Stimulated activated memory B cell treated with anti-CD40 and anti-IgM and Interleukin-4, amounts not matched to agents 10 μg/mL and 1 μg/mL and 100 μg/mL, for 72 hours (primary cell): ENCODE data around the gene WDR49.
"Not testable (repeated sequence)": the region's sequence is repeated elsewhere in the genome, so short reads cannot be mapped to it uniquely, and the experiment has no call there.

Source experiments
- ATAC-seq: fragments of 150-1000 bp; cut with Tn5 transposase; 2 replicates; pipeline ENCODE4 v1.10.0; 2021
- H3K27ac Mint-ChIP-seq: one replicate; pipeline ENCODE4 v1.8.0; 2022; ENCODE audit warnings: mild to moderate bottlenecking, mixed read lengths
- H3K27me3 Mint-ChIP-seq: one replicate; pipeline ENCODE4 v1.8.0; 2022; ENCODE audit warnings: mixed read lengths
- H3K36me3 Mint-ChIP-seq: one replicate; pipeline ENCODE4 v1.8.0; 2022; ENCODE audit warnings: mixed read lengths
- H3K4me1 Mint-ChIP-seq: one replicate; pipeline ENCODE4 v1.8.0; 2022; ENCODE audit warnings: mixed read lengths
- H3K4me3 Mint-ChIP-seq: one replicate; pipeline ENCODE4 v1.8.0; 2022; ENCODE audit warnings: mild to moderate bottlenecking, moderate library complexity, mixed read lengths
- H3K9me3 Mint-ChIP-seq: one replicate; pipeline ENCODE4 v1.8.0; 2022; ENCODE audit warnings: mixed read lengths

Gene WDR49

GRCh38 chr3:167653155-167653554 lies 587 bp downstream of the WDR49 start:
- Mint-ChIP-seq H3K4me1 (peaks cover 8% of the 10 kb centered on the region), H3K27me3 (no peaks in the 10 kb centered on the region), H3K9me3 (no peaks in the 10 kb centered on the region), H3K27ac (peak overlapping the region; percentile 8), H3K4me3 (no peak overlapping the region), H3K36me3 (no peaks in the 10 kb centered on the region)
- no peak for ATAC-seq

GRCh38 chr3:167651826-167652225 lies 1.9 kb downstream of the WDR49 start:
- no peak overlapping the region for H3K27ac Mint-ChIP-seq
- no peak for ATAC-seq
- no peaks in the 10 kb centered on the region for H3K36me3 Mint-ChIP-seq
- no peak overlapping the region for H3K4me3 Mint-ChIP-seq
- peaks cover 8% of the 10 kb centered on the region for H3K4me1 Mint-ChIP-seq
- no peaks in the 10 kb centered on the region for H3K9me3 Mint-ChIP-seq
- no peaks in the 10 kb centered on the region for H3K27me3 Mint-ChIP-seq

- no peak for ATAC-seq
- no peak overlapping the region for H3K27ac Mint-ChIP-seq
Measured at GRCh38 chr3:167650459-167650858, 3.3 kb downstream of the WDR49 start.

GRCh38 chr3:167649746-167650145 lies 4.0 kb downstream of the WDR49 start:
- Mint-ChIP-seq H3K27ac (no peak overlapping the region), H3K9me3 (peaks cover 7% of the 10 kb centered on the region), H3K4me3 (no peak overlapping the region), H3K27me3 (peaks cover 11% of the 10 kb centered on the region), H3K4me1 (peaks cover 8% of the 10 kb centered on the region), H3K36me3 (peaks cover 7% of the 10 kb centered on the region)
- ATAC-seq: no peak

More at GRCh38 chr3:167650459-167650858, 3.3 kb downstream of the WDR49 start:
- Mint-ChIP-seq H3K27me3 (peaks cover 8% of the 10 kb centered on the region), H3K4me1 (peaks cover 8% of the 10 kb centered on the region), H3K36me3 (peaks cover 6% of the 10 kb centered on the region), H3K4me3 (no peak overlapping the region), H3K9me3 (peaks cover 6% of the 10 kb centered on the region)

GRCh38 chr3:167644611-167645010 lies 9.1 kb downstream of the WDR49 start:
- H3K4me1 Mint-ChIP-seq: no peaks in the 10 kb centered on the region
- no peak overlapping the region for H3K4me3 Mint-ChIP-seq
- ATAC-seq: no peak
- H3K36me3 Mint-ChIP-seq: peaks cover 7% of the 10 kb centered on the region
- peaks cover 37% of the 10 kb centered on the region for H3K27me3 Mint-ChIP-seq
- H3K27ac Mint-ChIP-seq: no peak overlapping the region
- H3K9me3 Mint-ChIP-seq: peaks cover 12% of the 10 kb centered on the region

GRCh38 chr3:167631471-167631870 lies 22.3 kb downstream of the WDR49 start:
- H3K27ac Mint-ChIP-seq: no peak overlapping the region
- no peaks in the 10 kb centered on the region for H3K9me3 Mint-ChIP-seq
- no peak overlapping the region for H3K4me3 Mint-ChIP-seq
- H3K4me1 Mint-ChIP-seq: no peaks in the 10 kb centered on the region
- ATAC-seq: no peak
- no peaks in the 10 kb centered on the region for H3K27me3 Mint-ChIP-seq
- H3K36me3 Mint-ChIP-seq: no peaks in the 10 kb centered on the region

- no peak overlapping the region for H3K27ac Mint-ChIP-seq
Measured at GRCh38 chr3:167626490-167626889, 27.3 kb downstream of the WDR49 start.

GRCh38 chr3:167615030-167615429 lies 38.7 kb downstream of the WDR49 start:
- H3K4me3 Mint-ChIP-seq: no peak overlapping the region
- H3K36me3 Mint-ChIP-seq: no peaks in the 10 kb centered on the region
- H3K27ac Mint-ChIP-seq: no peak overlapping the region
- no peaks in the 10 kb centered on the region for H3K4me1 Mint-ChIP-seq
- ATAC-seq: no peak
- peaks cover 13% of the 10 kb centered on the region for H3K27me3 Mint-ChIP-seq
- no peaks in the 10 kb centered on the region for H3K9me3 Mint-ChIP-seq

More at GRCh38 chr3:167626490-167626889, 27.3 kb downstream of the WDR49 start:
- ATAC-seq: no peak
- Mint-ChIP-seq H3K36me3 (no peaks in the 10 kb centered on the region), H3K4me1 (no peaks in the 10 kb centered on the region), H3K27me3 (no peaks in the 10 kb centered on the region), H3K9me3 (no peaks in the 10 kb centered on the region), H3K4me3 (no peak overlapping the region)

- H3K36me3 Mint-ChIP-seq, H3K9me3 Mint-ChIP-seq, H3K4me3 Mint-ChIP-seq, H3K27ac Mint-ChIP-seq, ATAC-seq, H3K4me1 Mint-ChIP-seq: not testable (repeated sequence)
- peaks cover 13% of the 10 kb centered on the region for H3K27me3 Mint-ChIP-seq
Measured at GRCh38 chr3:167614196-167614595, 39.5 kb downstream of the WDR49 start.

GRCh38 chr3:167611718-167612117 lies 42.0 kb downstream of the WDR49 start:
- Mint-ChIP-seq H3K36me3 (no peaks in the 10 kb centered on the region), H3K27ac (no peak overlapping the region), H3K9me3 (no peaks in the 10 kb centered on the region), H3K27me3 (peaks cover 13% of the 10 kb centered on the region), H3K4me3 (no peak overlapping the region), H3K4me1 (no peaks in the 10 kb centered on the region)
- no peak for ATAC-seq

- Mint-ChIP-seq H3K9me3 (no peaks in the 10 kb centered on the region), H3K36me3 (no peaks in the 10 kb centered on the region), H3K4me1 (no peaks in the 10 kb centered on the region), H3K27ac (no peak overlapping the region), H3K27me3 (peaks cover 13% of the 10 kb centered on the region), H3K4me3 (no peak overlapping the region)
- ATAC-seq: no peak
Measured at GRCh38 chr3:167609156-167609555, 44.6 kb downstream of the WDR49 start.

- Mint-ChIP-seq H3K27ac (no peak overlapping the region), H3K4me3 (no peak overlapping the region), H3K9me3 (no peaks in the 10 kb centered on the region), H3K4me1 (no peaks in the 10 kb centered on the region), H3K27me3 (peaks cover 13% of the 10 kb centered on the region), H3K36me3 (no peaks in the 10 kb centered on the region)
- no peak for ATAC-seq
Measured at GRCh38 chr3:167606836-167607235, 46.9 kb downstream of the WDR49 start.

- no peak overlapping the region for H3K27ac Mint-ChIP-seq
- H3K4me3 Mint-ChIP-seq: no peak overlapping the region
- H3K27me3 Mint-ChIP-seq: peaks cover 5% of the 10 kb centered on the region
- no peak for ATAC-seq
- H3K9me3 Mint-ChIP-seq: no peaks in the 10 kb centered on the region
- H3K4me1 Mint-ChIP-seq: no peaks in the 10 kb centered on the region
- H3K36me3 Mint-ChIP-seq: no peaks in the 10 kb centered on the region
Measured at GRCh38 chr3:167605871-167606270, 47.9 kb downstream of the WDR49 start.

- Mint-ChIP-seq H3K4me3 (no peak overlapping the region), H3K36me3 (no peaks in the 10 kb centered on the region), H3K9me3 (peaks cover 8% of the 10 kb centered on the region), H3K27me3 (no peaks in the 10 kb centered on the region), H3K27ac (no peak overlapping the region), H3K4me1 (no peaks in the 10 kb centered on the region)
- no peak for ATAC-seq
Measured at GRCh38 chr3:167602041-167602440, 51.7 kb downstream of the WDR49 start.

GRCh38 chr3:167587651-167588050 lies 66.1 kb downstream of the WDR49 start:
- H3K27me3 Mint-ChIP-seq: no peaks in the 10 kb centered on the region
- H3K4me3 Mint-ChIP-seq: no peak overlapping the region
- H3K4me1 Mint-ChIP-seq: no peaks in the 10 kb centered on the region
- H3K27ac Mint-ChIP-seq: no peak overlapping the region
- no peak for ATAC-seq
- H3K36me3 Mint-ChIP-seq: no peaks in the 10 kb centered on the region
- peaks cover 11% of the 10 kb centered on the region for H3K9me3 Mint-ChIP-seq

- ATAC-seq: peak; percentile 32
- H3K27me3 Mint-ChIP-seq: no peaks in the 10 kb centered on the region
- no peak overlapping the region for H3K27ac Mint-ChIP-seq
Measured at GRCh38 chr3:167575000-167575600, 78.6 kb downstream of the WDR49 start.

GRCh38 chr3:167572991-167573390 lies 80.8 kb downstream of the WDR49 start:
- Mint-ChIP-seq H3K27ac (no peak overlapping the region), H3K9me3 (no peaks in the 10 kb centered on the region), H3K4me1 (no peaks in the 10 kb centered on the region), H3K4me3 (no peak overlapping the region), H3K36me3 (no peaks in the 10 kb centered on the region), H3K27me3 (no peaks in the 10 kb centered on the region)
- no peak for ATAC-seq

More at GRCh38 chr3:167575000-167575600, 78.6 kb downstream of the WDR49 start:
- Mint-ChIP-seq H3K9me3 (no peaks in the 10 kb centered on the region), H3K4me3 (no peak overlapping the region), H3K4me1 (no peaks in the 10 kb centered on the region), H3K36me3 (no peaks in the 10 kb centered on the region)
